GM15510 (cell line): ENCODE measurements around the gene S100A4.

Experiments
- POLR2A ChIP-seq: IDR thresholded peaks from 3 replicates; pipeline ENCODE4 v1.6.1; 2011; ENCODE audit warnings: borderline replicate concordance; ENCODE audit not compliant: insufficient read length; ENCODE audit errors: extremely low read depth

S100A4 gene

GRCh38 chr1:153531638-153532037, 14.0 kb downstream of the S100A4 start:
- no peak for TF ChIP-seq POLR2A

- no peak for TF ChIP-seq POLR2A
Measured at GRCh38 chr1:153527683-153528040, 17.9 kb downstream of the S100A4 start.

GRCh38 chr1:153527023-153527682, 18.5 kb downstream of the S100A4 start:
- no peak for TF ChIP-seq POLR2A

- TF ChIP-seq POLR2A = no peak
Measured at GRCh38 chr1:153526132-153526543, 19.5 kb downstream of the S100A4 start.

GRCh38 chr1:153525088-153525728, 20.4 kb downstream of the S100A4 start:
- TF ChIP-seq POLR2A = no peak

GRCh38 chr1:153520818-153521476, 24.7 kb downstream of the S100A4 start:
- TF ChIP-seq POLR2A = no peak

GRCh38 chr1:153519242-153519641, 26.4 kb downstream of the S100A4 start:
- no peak for TF ChIP-seq POLR2A

- TF ChIP-seq POLR2A = no peak
Measured at GRCh38 chr1:153515504-153516394, 29.9 kb downstream of the S100A4 start.

GRCh38 chr1:153513666-153514065, 31.9 kb downstream of the S100A4 start:
- TF ChIP-seq POLR2A = no peak

- TF ChIP-seq POLR2A = no peak
Measured at GRCh38 chr1:153513023-153513422, 32.6 kb downstream of the S100A4 start.

- TF ChIP-seq POLR2A = no peak
Measured at GRCh38 chr1:153510984-153511410, 34.6 kb downstream of the S100A4 start.

GRCh38 chr1:153509729-153510354, 35.8 kb downstream of the S100A4 start:
- no peak for TF ChIP-seq POLR2A

GRCh38 chr1:153509036-153509435, 36.6 kb downstream of the S100A4 start:
- no peak for TF ChIP-seq POLR2A

- TF ChIP-seq POLR2A = no peak
Measured at GRCh38 chr1:153507926-153508583, 37.6 kb downstream of the S100A4 start.
